Left lung (tissue), 10 donors: ENCODE measurements around the gene PTPN3. TPM values are rescaled to one million over a fixed set of nuclear protein-coding genes. Genes with fewer than 3 reads are reported as not detected.
"Not testable (repeated sequence)": the region's sequence is repeated elsewhere in the genome, so short reads cannot be mapped to it uniquely, and the experiment has no call there.

Source experiments
- ATAC-seq: fragments of 200-7000 bp; cut with Tn5 transposase; one replicate; pipeline ENCODE4 v1.9.1; 2020; ENCODE audit warnings: moderate library complexity
- DNase-seq, 4 donors: peaks; one replicate each; pipeline ENCODE4 v3.0.0-alpha.2; 2013 to 2020
- H3K27ac ChIP-seq, 2 donors: fragments of 200-600 bp; sonication (generic) in 1 of 2; one replicate each; pipeline versions ENCODE4 v1.5.0 to v1.8.0; 2020 to 2021
- H3K27me3 ChIP-seq, 2 donors: fragments of 200-600 bp; sonication (generic) in 1 of 2; one replicate each; pipeline versions ENCODE4 v1.5.0 to v1.8.0; 2020 to 2021
- H3K36me3 ChIP-seq, 2 donors: fragments of 200-600 bp; sonication (generic) in 1 of 2; one replicate each; pipeline versions ENCODE4 v1.5.0 to v1.8.0; 2020 to 2021
- H3K4me1 ChIP-seq, 2 donors: fragments of 200-600 bp; one replicate each; pipeline ENCODE4 v1.8.0; 2021
- H3K4me3 ChIP-seq, 2 donors: fragments of 200-600 bp; sonication (generic) in 1 of 2; one replicate each; pipeline versions ENCODE4 v1.5.0 to v1.8.0; 2020 to 2021; ENCODE audit warnings: mild to moderate bottlenecking in 1 of 2
- H3K9me3 ChIP-seq, 2 donors: fragments of 200-600 bp; sonication (generic) in 1 of 2; one replicate each; pipeline versions ENCODE4 v1.5.0 to v1.8.0; 2020 to 2021
- intact Hi-C, 2 donors: fragments of 100-400 bp; cut with DNase I; formaldehyde crosslinking; loops; one replicate each; pipeline versions ENCODE4 v1.11.2 to v1.14.2; 2022
- polyA plus RNA-seq, 6 donors: library from polyadenylated mRNA; unstranded; fragments of 120-200 nt; gene quantifications; one replicate each; pipeline ENCODE4 v1.2.1, GENCODE V29; 2013; ENCODE audit not compliant: insufficient read length in 6 of 6
- total RNA-seq, 2 donors: library from RNA; stranded (reverse); fragmentation: NEBNext Ultra II Directional; extraction: Animal tissue kit (Norgen Biotek cat#: 25700); gene quantifications; one replicate each; pipeline ENCODE4 v1.2.1, GENCODE V29; 2021
- TF ChIP-seq, protein P1 (sequence below), 2 donors: fragments of 200-600 bp; sonication (generic) in 1 of 2; IDR thresholded peaks; one replicate each; pipeline versions ENCODE4 v1.5.0 to v1.8.0; 2021; ENCODE audit warnings: antibody characterized with exemption in 2 of 2
- donor health status: DM: no; HTN: yes; CAD: no.
- donor health status: DM: no; HTN: no; CAD: no.

PTPN3 gene
- total and polyA plus RNA-seq, 8 donors = 7.7 to 16.6 (median 15.7) TPM

DNA sequence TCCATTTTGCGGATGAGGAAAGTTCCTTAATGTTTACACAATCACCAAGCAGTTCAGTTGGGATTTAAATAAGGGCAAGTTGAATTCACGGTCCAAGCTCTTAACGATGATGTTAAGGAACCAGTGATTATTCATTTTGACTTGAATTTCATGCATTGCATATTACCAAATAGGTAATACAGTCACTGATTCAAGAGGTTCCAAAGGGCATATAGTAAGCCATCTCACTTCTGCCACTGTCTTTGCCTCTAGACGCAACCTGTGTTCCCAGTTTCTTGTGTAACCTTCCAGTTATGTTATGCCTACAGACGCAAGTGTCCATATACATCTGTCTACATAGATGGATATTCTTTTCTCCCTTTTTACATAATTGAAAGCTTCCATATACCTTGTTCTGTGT lies 137.3 kb downstream of the PTPN3 start:
- TF ChIP-seq, protein P1, sequence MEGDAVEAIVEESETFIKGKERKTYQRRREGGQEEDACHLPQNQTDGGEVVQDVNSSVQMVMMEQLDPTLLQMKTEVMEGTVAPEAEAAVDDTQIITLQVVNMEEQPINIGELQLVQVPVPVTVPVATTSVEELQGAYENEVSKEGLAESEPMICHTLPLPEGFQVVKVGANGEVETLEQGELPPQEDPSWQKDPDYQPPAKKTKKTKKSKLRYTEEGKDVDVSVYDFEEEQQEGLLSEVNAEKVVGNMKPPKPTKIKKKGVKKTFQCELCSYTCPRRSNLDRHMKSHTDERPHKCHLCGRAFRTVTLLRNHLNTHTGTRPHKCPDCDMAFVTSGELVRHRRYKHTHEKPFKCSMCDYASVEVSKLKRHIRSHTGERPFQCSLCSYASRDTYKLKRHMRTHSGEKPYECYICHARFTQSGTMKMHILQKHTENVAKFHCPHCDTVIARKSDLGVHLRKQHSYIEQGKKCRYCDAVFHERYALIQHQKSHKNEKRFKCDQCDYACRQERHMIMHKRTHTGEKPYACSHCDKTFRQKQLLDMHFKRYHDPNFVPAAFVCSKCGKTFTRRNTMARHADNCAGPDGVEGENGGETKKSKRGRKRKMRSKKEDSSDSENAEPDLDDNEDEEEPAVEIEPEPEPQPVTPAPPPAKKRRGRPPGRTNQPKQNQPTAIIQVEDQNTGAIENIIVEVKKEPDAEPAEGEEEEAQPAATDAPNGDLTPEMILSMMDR (IDR thresholded peaks at IDR 0.05) = no peak
- DNase-seq (no peak), ATAC-seq (no peak)
- no peaks in the 10 kb centered on the region for H3K4me1 ChIP-seq
- H3K4me3 ChIP-seq = no peak overlapping the region
- no peak overlapping the region for H3K27ac ChIP-seq
- H3K27me3 ChIP-seq = no peaks in the 10 kb centered on the region
- H3K9me3 ChIP-seq = no peaks in the 10 kb centered on the region
- intact Hi-C loops = no loop called here
- no peaks in the 10 kb centered on the region for H3K36me3 ChIP-seq

DNA sequence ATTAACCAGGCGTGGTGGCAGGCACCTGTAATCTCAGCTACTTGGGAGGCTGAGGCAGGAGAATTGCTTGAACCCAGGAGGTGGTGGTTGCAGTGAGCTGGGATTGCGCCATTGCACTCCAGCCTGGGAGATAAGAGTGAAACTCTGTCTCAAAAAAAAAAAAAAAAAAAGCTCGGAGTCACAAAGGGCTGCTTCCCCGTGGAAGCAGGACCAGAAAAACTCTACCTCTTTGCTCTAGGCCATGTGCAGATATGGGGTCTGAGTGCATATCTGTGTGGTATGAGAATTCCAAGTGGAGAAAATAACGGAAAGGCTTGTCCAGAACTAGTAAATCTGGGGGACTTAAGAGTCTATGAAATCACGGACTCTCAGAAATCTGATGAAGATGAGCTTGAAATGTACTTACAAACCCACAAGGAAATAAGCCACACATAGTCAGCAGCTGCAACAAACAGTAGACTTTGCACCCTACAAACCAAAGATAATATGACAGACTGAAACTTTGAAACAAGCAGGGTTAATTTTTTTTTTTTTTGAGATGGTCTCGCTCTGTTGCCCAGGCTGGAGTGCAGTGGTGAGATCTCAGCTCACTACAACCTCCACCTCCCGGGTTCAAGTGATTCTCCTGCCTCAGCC lies 139.0 kb downstream of the PTPN3 start:
- DNase-seq, H3K27ac ChIP-seq, ATAC-seq, H3K9me3 ChIP-seq, H3K36me3 ChIP-seq, H3K4me3 ChIP-seq, H3K4me1 ChIP-seq, H3K27me3 ChIP-seq, intact Hi-C loops: not testable (repeated sequence)

DNA sequence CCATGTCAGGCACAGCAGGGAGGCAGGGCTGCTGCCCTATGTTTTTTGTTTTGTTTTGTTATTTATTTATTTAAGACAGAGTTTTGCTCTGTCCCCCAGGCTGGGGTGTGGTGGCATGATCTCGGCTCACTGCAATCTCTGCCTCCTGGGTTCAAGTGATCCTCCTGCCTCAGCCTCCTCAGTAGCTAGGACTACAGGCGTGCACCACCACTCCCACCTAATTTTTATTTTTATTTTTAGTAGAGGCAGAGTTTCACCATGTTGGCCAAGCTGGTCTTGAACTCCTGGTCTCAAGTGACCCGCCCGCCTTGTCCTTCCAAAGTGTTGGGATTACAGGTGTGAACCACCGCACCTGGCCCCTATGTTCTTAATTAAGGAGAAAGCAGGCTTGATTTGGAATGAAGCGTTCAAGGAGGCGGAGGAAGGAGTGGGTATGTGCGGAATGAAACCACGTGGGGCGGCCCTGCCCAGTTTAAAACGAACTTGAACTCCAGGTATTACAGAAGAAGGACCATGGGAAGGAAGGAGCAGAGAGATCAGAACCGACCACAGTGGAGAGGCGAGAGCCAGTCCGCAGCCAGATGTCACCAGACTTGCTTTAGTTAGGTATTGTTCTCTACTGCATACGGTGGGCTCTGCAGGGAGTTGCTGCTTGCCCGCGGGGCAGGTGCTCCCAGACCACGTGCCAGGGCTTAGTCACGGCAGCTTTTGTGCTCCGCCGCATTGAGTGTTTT lies 142.4 kb downstream of the PTPN3 start:
- intact Hi-C loops = no loop called here
- no peaks in the 10 kb centered on the region for H3K36me3 ChIP-seq
- TF ChIP-seq, protein P1 (IDR thresholded peaks at IDR 0.05) = no peak
- no peak overlapping the region for H3K4me3 ChIP-seq
- DNase-seq (no peak), ATAC-seq (peak; percentile 66)
- no peak overlapping the region for H3K27ac ChIP-seq
- H3K4me1 ChIP-seq = no peaks in the 10 kb centered on the region
- no peaks in the 10 kb centered on the region for H3K27me3 ChIP-seq
- no peaks in the 10 kb centered on the region for H3K9me3 ChIP-seq

DNA sequence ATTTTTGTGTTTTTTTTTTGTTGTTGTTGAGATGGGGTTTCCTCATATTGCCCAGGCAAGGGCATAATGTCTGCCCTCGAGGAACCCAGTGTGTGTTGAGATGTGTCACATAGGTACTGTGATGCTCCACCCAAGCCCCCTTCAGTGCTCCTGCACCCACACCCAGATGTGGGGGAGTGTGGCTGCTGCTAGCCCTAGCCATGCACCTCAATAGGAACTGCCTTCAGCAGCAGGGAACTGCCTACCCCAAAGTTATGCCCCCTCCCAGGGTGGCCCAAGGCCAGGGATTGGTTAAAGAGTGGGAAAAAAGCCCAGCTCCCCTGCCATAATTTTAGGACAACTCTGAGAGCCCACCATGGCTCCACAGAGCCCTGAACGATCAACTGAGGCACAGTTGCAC lies 143.9 kb downstream of the PTPN3 start:
- Histone ChIP-seq H3K4me3 (no peak overlapping the region), H3K36me3 (no peaks in the 10 kb centered on the region), H3K27me3 (no peaks in the 10 kb centered on the region), H3K9me3 (no peaks in the 10 kb centered on the region), H3K4me1 (peaks cover 3 to 5% of the 10 kb centered on the region in 2 donors), H3K27ac (no peak overlapping the region)
- DNase-seq (no peak), ATAC-seq (no peak)
- intact Hi-C loops = no loop called here
- TF ChIP-seq, protein P1 (IDR thresholded peaks at IDR 0.05) = no peak

DNA sequence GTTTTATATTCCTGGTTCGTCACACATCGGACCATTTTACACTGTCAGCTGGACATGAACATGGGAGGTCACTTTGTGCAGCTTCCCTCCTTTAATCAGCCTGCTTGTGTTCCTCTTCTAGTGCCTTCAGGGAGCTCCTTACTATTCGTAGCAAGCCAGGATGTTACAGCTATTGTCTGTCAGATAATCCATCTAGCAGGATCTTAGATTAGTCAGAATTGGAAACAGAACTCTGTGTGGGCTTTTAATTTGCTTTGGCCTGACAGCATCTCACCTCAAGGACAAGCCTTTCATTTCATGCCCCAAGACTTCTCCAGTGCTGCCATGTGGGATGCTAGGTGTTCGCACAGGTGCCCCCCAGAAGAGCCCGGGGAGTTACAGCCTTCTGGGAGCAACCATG lies 147.1 kb downstream of the PTPN3 start:
- H3K27me3 ChIP-seq = no peaks in the 10 kb centered on the region
- intact Hi-C loops = no loop called here
- ATAC-seq = no peak
- H3K27ac ChIP-seq = no peak overlapping the region
- no peak for DNase-seq
- no peak overlapping the region for H3K4me3 ChIP-seq
- H3K36me3 ChIP-seq = no peaks in the 10 kb centered on the region
- no peaks in the 10 kb centered on the region for H3K9me3 ChIP-seq
- H3K4me1 ChIP-seq = peaks cover 3 to 9% of the 10 kb centered on the region in 2 donors
- TF ChIP-seq, protein P1 (IDR thresholded peaks at IDR 0.05) = no peak
